NCI-H82 treated with DMSO at 0.1 percent for 48 hours (cell line): ENCODE results near the gene SMG1.
"Not testable (repeated sequence)": the region's sequence is repeated elsewhere in the genome, so short reads cannot be mapped to it uniquely, and the experiment has no call there.

Experiments used
- DNase-seq: peaks from one replicate; lab custom pipeline; 2025; ENCODE audit not compliant: unreplicated experiment; lab: John Stamatoyannopoulos, UW

Gene SMG1

DNA sequence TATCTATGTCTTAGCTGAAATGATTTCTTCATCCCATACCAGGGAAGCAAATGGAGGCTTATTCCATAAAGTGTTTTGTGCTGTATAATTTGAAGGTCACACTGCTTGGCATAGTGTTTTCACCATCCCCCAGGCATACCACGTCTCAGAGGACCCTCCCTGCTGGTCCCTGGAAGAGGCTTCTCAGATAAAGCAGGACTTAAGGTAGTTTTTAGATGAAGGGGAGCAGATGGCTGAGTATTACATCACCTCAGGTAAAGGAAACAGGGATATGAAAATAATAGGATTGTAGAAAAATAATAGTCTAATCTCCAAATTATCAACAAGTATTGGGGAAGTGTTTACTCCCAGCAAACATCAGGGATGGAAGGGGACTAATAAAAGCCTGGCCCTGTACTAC is 7.3 kb upstream of the SMG1 start:
- no peak for DNase-seq

DNA sequence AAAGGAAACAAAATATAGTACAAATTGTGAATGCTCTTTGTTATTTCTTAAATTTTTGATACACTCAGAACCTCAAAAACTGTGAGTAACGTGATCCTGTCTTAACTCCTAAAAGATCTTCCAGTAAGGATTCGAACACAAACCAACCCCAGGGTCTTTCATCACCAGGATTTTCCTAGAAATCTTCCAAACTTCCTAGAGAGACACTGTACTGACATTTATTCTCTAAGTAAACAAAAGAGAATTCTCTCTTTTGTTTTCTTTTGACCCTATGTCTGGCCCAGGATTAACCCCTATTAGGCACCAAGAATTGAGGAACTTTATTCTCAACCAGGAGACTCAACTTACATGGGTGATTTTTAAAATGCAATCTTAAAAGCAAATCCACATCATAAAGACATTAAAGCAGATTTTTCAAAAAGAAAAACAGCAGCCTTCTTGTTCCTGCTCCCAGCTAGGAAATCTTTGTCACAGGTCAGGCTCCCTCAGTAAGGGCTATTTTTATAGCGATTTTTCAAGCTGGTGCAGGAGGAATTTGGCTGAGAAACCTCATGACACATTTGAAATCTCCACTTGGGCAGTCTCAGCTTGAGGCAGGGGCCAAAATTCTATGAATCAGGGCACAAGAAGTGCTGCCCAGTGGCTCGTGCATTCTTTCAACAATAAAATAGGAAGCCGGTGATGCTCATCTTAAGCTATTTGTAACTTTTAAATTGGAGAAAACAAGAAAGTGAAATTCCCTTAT is 6.2 kb upstream of the SMG1 start:
- no peak for DNase-seq

GRCh38 chr16:18931756-18932155 is 5.5 kb upstream of the SMG1 start:
- no peak for DNase-seq

DNA sequence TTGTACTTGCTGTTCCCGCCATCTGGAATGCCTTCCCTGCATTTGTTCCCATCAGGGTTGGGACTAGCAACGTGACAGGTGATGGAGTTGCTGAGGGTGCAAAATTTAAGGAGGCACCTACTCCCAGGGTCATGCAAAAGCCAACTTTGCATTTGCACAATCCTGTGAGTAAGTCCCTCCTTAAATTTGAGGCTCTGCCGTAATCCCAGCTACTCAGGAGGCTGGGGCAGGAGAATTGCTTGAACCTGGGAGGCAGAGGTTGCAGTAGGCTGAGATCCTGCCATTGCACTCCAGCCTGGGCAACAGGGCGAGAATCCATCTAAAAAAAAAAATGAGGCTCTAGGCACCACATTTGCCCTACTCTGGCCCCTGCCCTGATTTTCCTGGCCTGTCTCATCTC is 3.9 kb upstream of the SMG1 start:
- DNase-seq = not testable (repeated sequence)

DNA sequence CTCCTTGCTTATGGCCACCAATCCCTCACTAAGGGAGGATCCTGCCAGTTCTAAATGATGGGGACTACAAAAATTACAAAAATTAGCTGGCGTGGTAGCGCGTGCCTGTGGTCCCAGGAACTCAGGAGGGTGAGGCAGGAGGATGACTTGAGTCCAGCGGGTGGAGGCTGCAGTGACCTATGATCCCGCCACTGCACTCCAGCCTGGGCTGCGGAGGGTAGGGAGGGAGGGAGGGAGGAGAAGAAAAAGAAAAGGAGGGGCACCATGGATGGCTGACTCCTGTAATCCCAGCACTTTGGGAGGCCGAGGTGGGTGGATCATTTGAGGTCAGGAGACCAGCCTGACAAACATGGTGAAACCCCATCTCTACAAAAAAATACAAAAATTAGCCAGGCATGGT is 1.9 kb upstream of the SMG1 start:
- DNase-seq = not testable (repeated sequence)

- not testable (repeated sequence) for DNase-seq
These were observed 808 bp downstream of the SMG1 start for GRCh38 chr16:18925215-18925985.

GRCh38 chr16:18923935-18924334 is 2.3 kb downstream of the SMG1 start:
- not testable (repeated sequence) for DNase-seq

DNA sequence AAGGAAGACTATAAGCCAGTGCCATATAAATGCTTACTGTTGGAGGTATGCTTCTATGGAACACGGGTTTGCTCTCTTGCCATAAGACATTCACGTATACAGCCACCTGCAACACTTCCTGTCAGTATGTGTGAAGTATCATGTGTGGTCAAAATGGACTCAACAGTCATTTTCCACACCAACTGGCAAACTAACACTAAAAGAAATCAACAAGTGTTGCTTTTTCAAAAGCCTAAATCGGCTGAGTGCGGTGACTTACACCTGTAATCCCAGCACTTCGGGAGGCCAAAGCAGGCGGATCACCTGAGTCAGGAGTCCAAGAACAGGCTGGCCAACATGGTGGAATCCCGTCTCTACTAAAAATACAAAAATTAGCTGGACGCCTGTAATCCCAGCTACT is 3.1 kb downstream of the SMG1 start:
- not testable (repeated sequence) for DNase-seq

DNA sequence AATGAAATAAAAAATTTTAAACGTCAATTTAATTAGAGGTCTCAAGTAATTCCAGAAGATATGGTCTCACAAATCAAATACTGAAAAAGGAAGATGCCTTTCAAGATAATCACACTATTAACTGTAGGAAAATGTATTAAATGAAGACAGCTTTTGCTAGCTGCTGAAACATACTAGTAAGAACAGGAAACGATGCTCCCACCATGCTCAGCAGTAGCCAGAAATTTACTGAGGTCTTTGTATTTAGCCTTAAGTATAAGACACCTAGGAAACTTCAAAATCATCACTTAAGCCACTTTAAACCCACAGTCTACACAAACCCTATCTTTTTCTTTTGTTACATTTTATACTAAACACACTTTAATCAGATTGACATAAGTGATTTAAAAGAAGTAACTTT is 16.6 kb downstream of the SMG1 start:
- not testable (repeated sequence) for DNase-seq

GRCh38 chr16:18908716-18909115 is 17.5 kb downstream of the SMG1 start:
- DNase-seq = not testable (repeated sequence)

DNA sequence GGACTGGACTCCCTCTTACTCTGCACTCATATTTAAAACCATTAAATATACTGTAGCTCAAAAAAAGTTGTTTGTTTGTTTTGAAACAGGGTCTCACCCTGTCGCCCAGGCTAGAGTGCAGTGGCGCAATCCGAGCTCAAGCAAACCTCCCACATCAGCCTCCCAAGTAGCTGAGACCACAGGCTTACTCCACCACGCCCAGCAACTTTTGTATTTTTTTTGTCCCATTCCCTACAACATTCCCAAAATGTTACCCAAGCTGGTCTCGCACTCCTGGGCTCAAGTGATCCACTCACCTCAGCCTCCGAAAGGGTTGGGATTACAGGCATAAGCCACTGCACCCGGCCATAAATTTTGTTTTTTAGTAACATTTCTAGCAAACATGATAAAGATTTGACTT is 23.4 kb downstream of the SMG1 start:
- not testable (repeated sequence) for DNase-seq

GRCh38 chr16:18902044-18902443 is 24.2 kb downstream of the SMG1 start:
- DNase-seq = not testable (repeated sequence)

DNA sequence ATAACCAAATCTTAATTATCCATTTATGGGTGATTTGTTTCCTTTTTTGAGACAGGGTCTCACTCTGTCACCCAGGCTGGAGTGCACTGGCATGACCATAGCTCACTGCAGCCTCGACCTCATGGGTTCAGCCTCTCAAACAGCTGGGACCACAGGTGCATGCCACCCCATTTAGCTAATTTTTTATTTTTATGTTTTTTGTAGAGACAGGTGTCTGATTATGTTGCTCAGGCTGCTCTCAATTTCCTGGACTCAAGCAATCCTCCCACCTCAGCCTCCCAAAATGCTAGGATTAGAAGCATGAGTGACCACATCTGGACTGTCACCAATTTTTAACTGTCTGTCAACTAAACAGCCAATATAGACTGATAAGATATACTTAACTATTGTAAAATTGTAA is 25.0 kb downstream of the SMG1 start:
- not testable (repeated sequence) for DNase-seq

DNA sequence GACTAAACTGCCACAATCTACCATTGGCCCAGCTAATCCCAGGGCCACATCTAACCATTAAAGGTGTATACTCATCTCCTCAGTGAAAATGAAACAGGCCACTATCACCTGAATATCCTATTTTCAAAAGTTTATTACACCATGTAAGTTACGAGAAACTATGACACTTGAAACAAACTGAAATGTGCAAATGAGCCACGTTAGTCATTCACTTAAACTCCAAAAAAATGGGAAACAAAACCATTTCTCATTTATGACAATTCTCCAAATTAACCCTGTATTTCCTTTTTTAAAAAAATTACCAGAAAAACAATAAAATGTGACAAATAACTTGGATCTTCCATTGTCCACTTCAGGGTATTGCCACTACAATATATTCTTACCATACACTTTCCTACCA is 41.8 kb downstream of the SMG1 start:
- DNase-seq = not testable (repeated sequence)

DNA sequence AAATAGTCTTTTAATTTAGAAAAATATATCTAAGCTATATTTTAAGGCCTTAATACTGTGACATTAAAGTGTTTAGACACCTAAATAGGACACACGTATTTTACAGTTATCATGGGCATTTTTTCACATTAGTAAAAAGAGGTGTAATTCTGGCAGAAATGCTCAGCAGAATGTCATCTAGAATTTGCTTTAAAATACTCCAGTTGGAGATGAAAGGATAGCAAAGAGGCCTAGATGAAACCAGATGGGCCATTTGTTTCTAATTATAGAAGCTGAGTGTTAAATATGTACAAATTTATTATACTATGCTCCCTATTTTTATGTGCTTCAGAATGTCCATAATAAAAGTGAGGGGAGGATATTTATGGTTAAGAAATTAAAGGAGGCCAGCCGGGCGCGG is 48.5 kb downstream of the SMG1 start:
- DNase-seq = not testable (repeated sequence)

DNA sequence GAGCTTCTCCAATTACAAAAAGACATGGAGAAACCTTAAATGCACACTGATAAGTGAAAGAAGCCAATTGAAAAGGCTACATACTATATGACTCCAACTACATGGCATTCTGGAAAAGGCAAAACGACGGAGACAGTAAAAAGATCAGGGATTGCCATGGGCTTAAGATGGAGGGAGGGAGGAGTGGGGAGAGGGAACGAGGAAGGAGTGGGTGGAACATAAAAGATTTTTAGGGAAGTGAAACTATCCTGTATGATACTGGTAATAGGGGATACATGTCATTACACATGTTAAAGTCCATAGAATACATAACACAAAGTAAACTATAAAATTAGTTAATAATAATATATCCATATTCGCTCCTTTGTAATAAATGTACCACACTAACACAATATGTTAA is 48.9 kb downstream of the SMG1 start:
- DNase-seq = not testable (repeated sequence)

DNA sequence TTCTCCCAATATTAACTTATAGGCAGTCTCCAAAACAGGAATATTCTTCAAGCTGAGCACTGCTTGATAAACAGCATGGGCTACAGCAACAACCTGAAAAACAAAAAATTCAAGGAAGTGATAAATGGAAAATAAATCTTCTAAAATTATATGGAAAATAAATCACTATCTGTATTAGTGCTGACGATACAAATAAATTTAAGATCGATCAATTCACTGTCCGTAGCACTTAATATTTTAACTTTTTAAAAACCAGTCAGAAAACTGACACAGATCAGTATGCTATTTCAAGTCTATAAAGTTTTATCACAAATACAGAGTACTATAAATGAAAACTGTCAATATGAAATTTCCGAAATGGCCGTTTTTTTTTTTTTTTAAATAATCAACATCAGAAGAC is 49.9 kb downstream of the SMG1 start:
- not testable (repeated sequence) for DNase-seq

DNA sequence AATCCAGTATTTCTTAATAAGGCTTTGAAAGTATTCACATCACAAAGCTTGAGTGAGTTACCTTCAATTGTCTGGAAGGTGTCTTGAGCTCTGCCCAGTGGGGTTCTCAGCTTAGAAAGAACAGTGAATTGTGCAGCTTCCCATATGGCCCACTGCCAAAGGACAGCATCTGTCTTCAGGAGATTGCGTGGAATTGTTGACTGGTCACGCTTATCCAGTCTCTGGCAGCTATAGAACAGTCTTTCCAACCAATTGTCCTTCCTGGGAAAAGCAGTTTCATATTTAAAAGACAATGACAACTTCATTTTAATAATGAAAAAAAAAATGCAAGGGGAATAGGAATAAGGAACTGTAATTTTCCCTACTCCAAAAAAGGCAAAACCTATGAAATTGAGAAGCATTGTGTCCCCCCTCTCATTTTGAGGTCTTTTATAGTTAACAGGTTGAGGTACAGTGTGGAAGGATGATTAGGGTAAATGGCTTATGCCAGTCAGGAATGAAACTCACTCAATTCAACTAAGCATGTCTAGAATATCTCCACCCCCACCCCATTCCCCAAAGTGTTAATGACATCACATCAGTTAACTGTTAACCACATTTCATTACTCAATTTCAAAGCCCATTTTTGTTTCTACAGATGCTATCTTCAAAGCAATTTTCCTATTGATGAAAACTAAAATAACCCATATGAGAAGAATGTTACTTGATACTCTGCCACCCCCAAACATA is 57.0 kb downstream of the SMG1 start:
- not testable (repeated sequence) for DNase-seq

GRCh38 chr16:18866277-18866823 is 59.9 kb downstream of the SMG1 start:
- DNase-seq = not testable (repeated sequence)

DNA sequence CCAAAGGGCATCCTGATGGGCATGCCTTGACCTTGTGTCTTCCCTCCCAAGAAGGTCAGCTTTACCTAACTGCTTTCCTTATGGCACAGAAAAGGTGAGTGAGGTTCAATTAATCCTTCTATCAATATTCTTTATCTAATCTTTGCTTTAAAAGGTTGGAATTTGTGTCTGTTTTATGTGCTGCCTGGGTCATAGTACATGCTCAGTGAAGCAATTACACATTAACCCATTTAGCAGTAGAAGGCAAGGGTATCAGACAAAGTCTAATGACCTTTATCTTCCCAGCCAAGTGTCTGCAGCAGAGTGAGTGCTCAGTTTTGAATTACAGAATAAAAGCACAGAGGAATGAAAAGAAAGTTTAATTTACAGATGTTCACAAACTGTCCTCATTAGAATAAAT is 63.3 kb downstream of the SMG1 start:
- not testable (repeated sequence) for DNase-seq

- DNase-seq = no peak
These were observed 71.0 kb downstream of the SMG1 start for GRCh38 chr16:18855196-18855595.
